K562 (cell line): ENCODE data around the gene CENPT. TPM values are rescaled to one million over a fixed set of nuclear protein-coding genes. Genes with fewer than 3 reads are reported as not detected.
A peak's percentile ranks its signal among the peaks of the same experiment; 100 is the strongest.

Source experiments
- CCNT2 ChIP-seq: IDR thresholded peaks from 2 replicates; pipeline ENCODE4 v1.6.1; 2011; ENCODE audit warnings: borderline replicate concordance, low read depth, mild to moderate bottlenecking, moderate library complexity, mixed read lengths, low read length; ENCODE audit not compliant: insufficient read length; ENCODE audit errors: extremely low read depth
- ELF2 ChIP-seq: fragments of 250-450 bp; sonication (Bioruptor Pico); IDR thresholded peaks from 2 replicates; pipeline ENCODE4 v1.5.0; 2021; ENCODE audit warnings: mild to moderate bottlenecking
- ETS2 ChIP-seq: IDR thresholded peaks from 2 replicates; pipeline ENCODE4 v1.6.1; 2016; ENCODE audit warnings: borderline replicate concordance, missing genetic modification characterization, mild to moderate bottlenecking, moderate library complexity, missing compliant biosample characterization; ENCODE audit not compliant: poor library complexity, severe bottlenecking
- FOS ChIP-seq: IDR thresholded peaks from 3 replicates; pipeline ENCODE4 v1.6.1; 2011; ENCODE audit not compliant: insufficient read length; ENCODE audit errors: extremely low read depth
- FOXK1 ChIP-seq: sonication (generic); formaldehyde crosslinking; IDR thresholded peaks from 2 replicates; pipeline ENCODE4 v1.8.0; 2022; ENCODE audit warnings: missing genetic modification reagents, mild to moderate bottlenecking, borderline replicate concordance
- KDM4B ChIP-seq, 2 experiments: fragments of 450-650 bp in 1 of 2; sonication (generic) in 1 of 2; IDR thresholded peaks; 2 replicates each; pipeline ENCODE4 v1.6.1; 2016 to 2017; ENCODE audit warnings: borderline replicate concordance in 2 of 2, antibody characterized with exemption in 1 of 2, low read depth in 1 of 2, mild to moderate bottlenecking in 1 of 2
- L3MBTL2 ChIP-seq: fragments of 450-650 bp; IDR thresholded peaks from 2 replicates; pipeline ENCODE4 v1.6.1; 2016; ENCODE audit warnings: mild to moderate bottlenecking, moderate library complexity
- MAFK ChIP-seq: IDR thresholded peaks from 2 replicates; pipeline ENCODE4 v1.6.1; 2011; ENCODE audit warnings: low read length, improper control_type of control experiment
- NFATC3 ChIP-seq: fragments of 450-650 bp; IDR thresholded peaks from 2 replicates; pipeline ENCODE4 v1.6.1; 2017; ENCODE audit warnings: mild to moderate bottlenecking
- NUFIP1 ChIP-seq: fragments of 450-650 bp; IDR thresholded peaks from 2 replicates; pipeline ENCODE4 v1.6.1; 2018; ENCODE audit not compliant: partially characterized antibody
- SIRT6 ChIP-seq: IDR thresholded peaks from one replicate; pipeline ENCODE4 v1.6.1; 2012; ENCODE audit warnings: low read depth, mild to moderate bottlenecking, control low read depth, inconsistent platforms, low read length, moderate library complexity
- TARDBP ChIP-seq: fragments of 450-650 bp; IDR thresholded peaks from 2 replicates; pipeline ENCODE4 v1.6.1; 2016
- TCF3 ChIP-seq: sonication (generic); formaldehyde crosslinking; IDR thresholded peaks from 2 replicates; pipeline ENCODE4 v1.4.0; 2020; ENCODE audit warnings: mild to moderate bottlenecking, missing genetic modification reagents
- ZHX1 ChIP-seq: fragments of 150-350 bp; conservative IDR thresholded peaks from 2 replicates; pipeline ENCODE4 v1.6.1; 2014; ENCODE audit warnings: low read length
- ZNF316 ChIP-seq: fragments of 450-650 bp; IDR thresholded peaks from 2 replicates; pipeline ENCODE4 v1.6.1; 2016
- ZNF830 ChIP-seq: fragments of 250-450 bp; sonication (Bioruptor Pico); IDR thresholded peaks from 2 replicates; pipeline ENCODE4 v1.5.0; 2021; ENCODE audit warnings: mild to moderate bottlenecking
- polyA plus RNA-seq, 8 experiments: library from polyadenylated mRNA; depleted of rRNA in 4 of 8; stranded (reverse) in 5 of 8; unstranded in 3 of 8; fragments of >200 nt; fragmentation: Nextera tagmentation in 2 of 8; fragmentation: Illumina TruSeq in 1 of 8; extraction: Ambion mirVana in 2 of 8; extraction: Trizol in 1 of 8; gene quantifications; 2 replicates each; pipeline versions ENCODE4 v1.2.1 to v1.2.3, GENCODE V29; 2011 to 2014; ENCODE audit warnings: inconsistent platforms in 1 of 8, missing spikeins in 1 of 8
- total RNA-seq, 7 experiments: library from RNA; depleted of rRNA in 6 of 7; stranded (reverse); fragments of >200 nt in 6 of 7; fragmentation: Illumina TruSeq in 2 of 7; extraction: Trizol in 2 of 7; gene quantifications; 2 replicates each; pipeline versions ENCODE4 v1.2.1 to v1.2.3, GENCODE V29; 2011 to 2021; ENCODE audit warnings: low replicate concordance in 1 of 7
- TF ChIP-seq, protein P1 (sequence below): IDR thresholded peaks from 2 replicates; pipeline ENCODE4 v1.6.1; 2011; ENCODE audit not compliant: insufficient read length; ENCODE audit errors: extremely low read depth
- TF ChIP-seq, protein P2 (sequence below): sonication (generic); formaldehyde crosslinking; IDR thresholded peaks from 2 replicates; pipeline ENCODE4 v1.8.0; 2022; ENCODE audit warnings: mild to moderate bottlenecking, missing genetic modification reagents, borderline replicate concordance
- TF ChIP-seq, protein P3 (sequence below): sonication (generic); formaldehyde crosslinking; IDR thresholded peaks from 2 replicates; pipeline ENCODE4 v1.8.0; 2023; ENCODE audit warnings: mild to moderate bottlenecking, missing genetic modification reagents

The CENPT gene
- total and polyA plus RNA-seq, 9 of the 15 experiments (the other 6 are each of a cell fraction or from before 2014, with no cell fraction given): 3.6 to 94.2 (median 44.1) TPM

DNA sequence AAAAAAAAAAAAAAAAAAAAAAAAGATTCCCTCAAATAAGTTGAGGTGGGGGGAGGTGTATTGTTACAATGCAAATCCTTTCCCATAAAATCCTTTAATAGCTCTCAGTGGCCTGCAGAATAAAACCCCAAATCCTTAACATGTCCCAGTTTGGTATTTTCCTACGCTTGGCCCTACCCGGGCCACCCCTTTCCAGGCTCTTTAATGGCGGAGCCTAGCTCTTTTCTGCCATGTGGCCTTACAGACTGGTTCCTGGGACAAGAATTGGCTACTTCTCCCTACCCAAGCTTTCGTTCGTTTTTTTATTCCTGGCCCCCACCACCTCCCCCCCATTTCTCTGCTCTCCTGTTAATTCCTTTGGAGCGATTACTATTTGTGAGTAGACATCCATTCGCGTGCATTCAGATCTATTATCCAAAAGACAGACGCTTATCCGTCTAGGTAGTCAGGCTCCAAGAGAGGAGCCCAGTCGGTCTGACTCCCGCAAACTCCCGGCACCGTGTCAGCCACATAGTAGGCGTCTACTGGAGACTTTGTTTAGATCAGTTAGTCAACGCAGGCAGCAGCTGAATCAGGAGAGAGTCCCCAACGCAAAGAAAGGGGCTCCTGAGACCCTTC lies 6.2 kb downstream of the CENPT start (continued):
- no peak for TF ChIP-seq FOXK1 (CRISPR knock-in tag)
- no peak for TF ChIP-seq MAFK
- no peak for TF ChIP-seq CCNT2
- TF ChIP-seq, protein P1, sequence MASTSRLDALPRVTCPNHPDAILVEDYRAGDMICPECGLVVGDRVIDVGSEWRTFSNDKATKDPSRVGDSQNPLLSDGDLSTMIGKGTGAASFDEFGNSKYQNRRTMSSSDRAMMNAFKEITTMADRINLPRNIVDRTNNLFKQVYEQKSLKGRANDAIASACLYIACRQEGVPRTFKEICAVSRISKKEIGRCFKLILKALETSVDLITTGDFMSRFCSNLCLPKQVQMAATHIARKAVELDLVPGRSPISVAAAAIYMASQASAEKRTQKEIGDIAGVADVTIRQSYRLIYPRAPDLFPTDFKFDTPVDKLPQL: no peak
- no peak for TF ChIP-seq ZHX1
- TF ChIP-seq, protein P2, sequence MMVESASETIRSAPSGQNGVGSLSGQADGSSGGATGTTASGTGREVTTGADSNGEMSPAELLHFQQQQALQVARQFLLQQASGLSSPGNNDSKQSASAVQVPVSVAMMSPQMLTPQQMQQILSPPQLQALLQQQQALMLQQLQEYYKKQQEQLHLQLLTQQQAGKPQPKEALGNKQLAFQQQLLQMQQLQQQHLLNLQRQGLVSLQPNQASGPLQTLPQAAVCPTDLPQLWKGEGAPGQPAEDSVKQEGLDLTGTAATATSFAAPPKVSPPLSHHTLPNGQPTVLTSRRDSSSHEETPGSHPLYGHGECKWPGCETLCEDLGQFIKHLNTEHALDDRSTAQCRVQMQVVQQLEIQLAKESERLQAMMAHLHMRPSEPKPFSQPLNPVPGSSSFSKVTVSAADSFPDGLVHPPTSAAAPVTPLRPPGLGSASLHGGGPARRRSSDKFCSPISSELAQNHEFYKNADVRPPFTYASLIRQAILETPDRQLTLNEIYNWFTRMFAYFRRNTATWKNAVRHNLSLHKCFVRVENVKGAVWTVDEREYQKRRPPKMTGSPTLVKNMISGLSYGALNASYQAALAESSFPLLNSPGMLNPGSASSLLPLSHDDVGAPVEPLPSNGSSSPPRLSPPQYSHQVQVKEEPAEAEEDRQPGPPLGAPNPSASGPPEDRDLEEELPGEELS (CRISPR knock-in tag): no peak
- TF ChIP-seq, protein P3, sequence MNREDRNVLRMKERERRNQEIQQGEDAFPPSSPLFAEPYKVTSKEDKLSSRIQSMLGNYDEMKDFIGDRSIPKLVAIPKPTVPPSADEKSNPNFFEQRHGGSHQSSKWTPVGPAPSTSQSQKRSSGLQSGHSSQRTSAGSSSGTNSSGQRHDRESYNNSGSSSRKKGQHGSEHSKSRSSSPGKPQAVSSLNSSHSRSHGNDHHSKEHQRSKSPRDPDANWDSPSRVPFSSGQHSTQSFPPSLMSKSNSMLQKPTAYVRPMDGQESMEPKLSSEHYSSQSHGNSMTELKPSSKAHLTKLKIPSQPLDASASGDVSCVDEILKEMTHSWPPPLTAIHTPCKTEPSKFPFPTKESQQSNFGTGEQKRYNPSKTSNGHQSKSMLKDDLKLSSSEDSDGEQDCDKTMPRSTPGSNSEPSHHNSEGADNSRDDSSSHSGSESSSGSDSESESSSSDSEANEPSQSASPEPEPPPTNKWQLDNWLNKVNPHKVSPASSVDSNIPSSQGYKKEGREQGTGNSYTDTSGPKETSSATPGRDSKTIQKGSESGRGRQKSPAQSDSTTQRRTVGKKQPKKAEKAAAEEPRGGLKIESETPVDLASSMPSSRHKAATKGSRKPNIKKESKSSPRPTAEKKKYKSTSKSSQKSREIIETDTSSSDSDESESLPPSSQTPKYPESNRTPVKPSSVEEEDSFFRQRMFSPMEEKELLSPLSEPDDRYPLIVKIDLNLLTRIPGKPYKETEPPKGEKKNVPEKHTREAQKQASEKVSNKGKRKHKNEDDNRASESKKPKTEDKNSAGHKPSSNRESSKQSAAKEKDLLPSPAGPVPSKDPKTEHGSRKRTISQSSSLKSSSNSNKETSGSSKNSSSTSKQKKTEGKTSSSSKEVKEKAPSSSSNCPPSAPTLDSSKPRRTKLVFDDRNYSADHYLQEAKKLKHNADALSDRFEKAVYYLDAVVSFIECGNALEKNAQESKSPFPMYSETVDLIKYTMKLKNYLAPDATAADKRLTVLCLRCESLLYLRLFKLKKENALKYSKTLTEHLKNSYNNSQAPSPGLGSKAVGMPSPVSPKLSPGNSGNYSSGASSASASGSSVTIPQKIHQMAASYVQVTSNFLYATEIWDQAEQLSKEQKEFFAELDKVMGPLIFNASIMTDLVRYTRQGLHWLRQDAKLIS (CRISPR knock-in tag): no peak
- no peak for TF ChIP-seq TARDBP
- TF ChIP-seq ZNF830: no peak
- no peak for TF ChIP-seq KDM4B (IDR thresholded peaks at IDR 0.05; ENCODE audit: borderline replicate concordance in 2 of 2, low read depth in 1 of 2)
- TF ChIP-seq NFATC3: no peak
- TF ChIP-seq ETS2 (tag): no peak
- peak; percentile 45; the same call in 1 of the 2 replicates for TF ChIP-seq L3MBTL2
- no peak for TF ChIP-seq FOS
- TF ChIP-seq SIRT6: no peak
- TF ChIP-seq ELF2 (CRISPR knock-in tag): peak; percentile 34; the same call in 1 of the 2 replicates
- TF ChIP-seq NUFIP1: no peak
- TF ChIP-seq TCF3 (CRISPR knock-in tag): no peak
- no peak for TF ChIP-seq ZNF316
